Measurements from ENCODE around the gene RPL41. TPM values are rescaled to one million over a fixed set of nuclear protein-coding genes. Genes with fewer than 3 reads are reported as not detected.

RPL41 gene
- total and polyA plus RNA-seq, 10 of the 15 experiments (the other 5 are each of a cell fraction or from before 2014, with no cell fraction given) = 4,144 to 19,112 (median 8,004) TPM

- TF ChIP-seq CTCF (IDR thresholded peaks at IDR 0.05 in 2 of 3, conservative IDR thresholded peaks at IDR 0.05 in 1 of 3; ENCODE audit: control insufficient read depth in 2 of 3, extremely low read depth in 1 of 3, insufficient read depth in 1 of 3, low read depth in 3 of 3, low read length in 3 of 3) (no peak), FOXM1 (IDR thresholded peaks at IDR 0.05; ENCODE audit: low read depth, low read length) (no peak), ZNF217 (IDR thresholded peaks at IDR 0.05) (no peak), NFIC (IDR thresholded peaks at IDR 0.05; ENCODE audit: low read depth, low read length) (no peak), MYC (IDR thresholded peaks at IDR 0.05; ENCODE audit: insufficient read depth, insufficient read length, insufficient replicate concordance, low read length, severe bottlenecking) (no peak), BCLAF1 (IDR thresholded peaks at IDR 0.05) (no peak), ZBTB33 (IDR thresholded peaks at IDR 0.05) (no peak), HSF1 (IDR thresholded peaks at IDR 0.05; ENCODE audit: low read depth, low read length) (no peak), BMI1 (IDR thresholded peaks at IDR 0.05; ENCODE audit: borderline replicate concordance) (no peak), BRCA1 (IDR thresholded peaks at IDR 0.05; ENCODE audit: low read depth, low read length) (no peak), SIN3A (IDR thresholded peaks at IDR 0.05; ENCODE audit: low read depth, low read length) (no peak), CBX5 (IDR thresholded peaks at IDR 0.05; ENCODE audit: low read depth) (no peak), IRF4 (IDR thresholded peaks at IDR 0.05; ENCODE audit: low read depth, low read length) (no peak), TAF1 (IDR thresholded peaks at IDR 0.05; ENCODE audit: borderline replicate concordance, low read depth, low read length) (peak; percentile 9; the same call in 1 of the 2 replicates), SIX5 (IDR thresholded peaks at IDR 0.05; ENCODE audit: low read depth, low read length, severe bottlenecking) (no peak), ASH2L (IDR thresholded peaks at IDR 0.05; ENCODE audit: borderline replicate concordance, low read depth) (no peak), BCL3 (IDR thresholded peaks at IDR 0.05; ENCODE audit: borderline replicate concordance, insufficient read depth, low read depth, low read length, poor library complexity, severe bottlenecking) (no peak), MTA3 (IDR thresholded peaks at IDR 0.05; ENCODE audit: borderline replicate concordance, low read length) (no peak), NFYA (IDR thresholded peaks at IDR 0.05; ENCODE audit: borderline replicate concordance, low read depth, low read length) (no peak), NFXL1 (IDR thresholded peaks at IDR 0.05; ENCODE audit: borderline replicate concordance) (no peak)
Observed at GRCh38 chr12:56129206-56129941, 12.9 kb downstream of the RPL41 start (continued).
